D721Med (cell line): ENCODE data around the gene PRPF40B.
"Not testable (repeated sequence)": the region's sequence is repeated elsewhere in the genome, so short reads cannot be mapped to it uniquely, and the experiment has no call there.

Experiments used
- DNase-seq: peaks from one replicate; pipeline ENCODE4 v3.0.0; 2011; ENCODE audit warnings: low spot score; ENCODE audit not compliant: insufficient read length
- FAIRE-seq: peaks from 2 replicates; lab custom pipeline; 2011; peaks lifted over from hg19 to GRCh38; lab: Jason Lieb, UNC
- TF ChIP-seq, protein P1 (sequence below): IDR thresholded peaks from 2 replicates; pipeline ENCODE4 v1.5.1; 2012; ENCODE audit warnings: mild to moderate bottlenecking, control low read depth; ENCODE audit not compliant: insufficient read depth; ENCODE audit errors: missing control alignments

PRPF40B gene

DNA sequence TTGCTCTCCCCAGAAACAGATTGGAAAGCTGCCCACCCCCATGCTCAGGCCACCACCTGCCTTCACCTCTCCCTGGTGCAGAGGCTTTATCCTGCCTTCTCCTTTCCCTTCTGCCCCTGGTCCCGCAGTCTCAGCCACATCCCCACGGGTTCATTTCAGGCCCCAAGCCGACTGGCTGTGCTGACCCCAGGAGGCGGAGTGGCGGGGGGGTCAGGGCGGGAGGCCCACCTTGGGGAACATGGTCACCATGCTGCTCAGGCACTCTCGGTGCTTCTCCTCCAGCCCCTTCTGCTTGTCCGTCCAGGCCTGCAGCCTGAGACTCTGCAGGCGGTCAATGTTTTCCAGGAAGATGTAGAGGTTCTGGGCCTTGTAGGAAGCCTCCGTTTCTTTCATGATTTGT lies 24.8 kb upstream of the PRPF40B start:
- FAIRE-seq (no peak), DNase-seq (no peak)
- TF ChIP-seq, protein P1, sequence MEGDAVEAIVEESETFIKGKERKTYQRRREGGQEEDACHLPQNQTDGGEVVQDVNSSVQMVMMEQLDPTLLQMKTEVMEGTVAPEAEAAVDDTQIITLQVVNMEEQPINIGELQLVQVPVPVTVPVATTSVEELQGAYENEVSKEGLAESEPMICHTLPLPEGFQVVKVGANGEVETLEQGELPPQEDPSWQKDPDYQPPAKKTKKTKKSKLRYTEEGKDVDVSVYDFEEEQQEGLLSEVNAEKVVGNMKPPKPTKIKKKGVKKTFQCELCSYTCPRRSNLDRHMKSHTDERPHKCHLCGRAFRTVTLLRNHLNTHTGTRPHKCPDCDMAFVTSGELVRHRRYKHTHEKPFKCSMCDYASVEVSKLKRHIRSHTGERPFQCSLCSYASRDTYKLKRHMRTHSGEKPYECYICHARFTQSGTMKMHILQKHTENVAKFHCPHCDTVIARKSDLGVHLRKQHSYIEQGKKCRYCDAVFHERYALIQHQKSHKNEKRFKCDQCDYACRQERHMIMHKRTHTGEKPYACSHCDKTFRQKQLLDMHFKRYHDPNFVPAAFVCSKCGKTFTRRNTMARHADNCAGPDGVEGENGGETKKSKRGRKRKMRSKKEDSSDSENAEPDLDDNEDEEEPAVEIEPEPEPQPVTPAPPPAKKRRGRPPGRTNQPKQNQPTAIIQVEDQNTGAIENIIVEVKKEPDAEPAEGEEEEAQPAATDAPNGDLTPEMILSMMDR, result no peak

DNA sequence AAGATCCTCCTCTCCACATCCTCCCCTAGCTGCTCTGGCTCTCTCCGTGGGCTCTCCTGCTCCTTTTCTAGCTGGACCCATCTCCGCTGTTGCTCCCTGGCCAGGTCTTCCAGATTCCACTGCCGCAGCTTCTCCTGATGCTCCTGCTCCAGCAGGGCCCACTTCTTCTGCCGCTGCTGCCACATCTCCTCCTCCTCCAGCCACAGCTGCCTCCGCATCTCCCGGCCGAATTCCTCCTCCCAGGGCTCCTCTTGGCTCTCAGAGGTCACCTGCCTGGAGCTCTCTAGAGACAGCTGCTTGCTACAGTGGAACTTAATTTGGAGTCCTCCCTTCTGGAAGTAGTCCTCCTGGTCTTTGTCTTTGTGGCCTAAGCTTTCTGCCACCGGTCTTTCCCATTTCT lies 23.4 kb upstream of the PRPF40B start:
- FAIRE-seq (no peak), DNase-seq (no peak)
- TF ChIP-seq, protein P1, result no peak

DNA sequence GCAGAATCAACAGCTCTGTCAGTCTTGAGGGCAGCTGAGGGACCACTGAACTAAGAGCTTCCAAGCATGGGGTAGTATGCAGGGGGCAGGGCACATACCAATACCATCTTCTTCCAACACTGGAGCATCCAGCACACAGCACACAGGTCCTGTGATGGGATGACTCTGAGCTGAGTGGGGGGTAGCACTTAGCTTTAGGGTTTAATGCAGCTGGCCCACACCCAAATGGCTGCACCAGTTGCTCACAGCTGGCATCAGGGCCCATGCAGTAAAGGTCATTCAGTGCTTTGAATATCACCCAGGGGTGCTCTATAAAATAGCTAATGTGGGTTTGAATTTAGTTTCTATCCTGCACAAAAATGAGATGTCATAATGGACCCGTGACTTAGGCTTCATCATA lies 19.6 kb upstream of the PRPF40B start:
- TF ChIP-seq, protein P1, result no peak
- DNase-seq (no peak), FAIRE-seq (no peak)

DNA sequence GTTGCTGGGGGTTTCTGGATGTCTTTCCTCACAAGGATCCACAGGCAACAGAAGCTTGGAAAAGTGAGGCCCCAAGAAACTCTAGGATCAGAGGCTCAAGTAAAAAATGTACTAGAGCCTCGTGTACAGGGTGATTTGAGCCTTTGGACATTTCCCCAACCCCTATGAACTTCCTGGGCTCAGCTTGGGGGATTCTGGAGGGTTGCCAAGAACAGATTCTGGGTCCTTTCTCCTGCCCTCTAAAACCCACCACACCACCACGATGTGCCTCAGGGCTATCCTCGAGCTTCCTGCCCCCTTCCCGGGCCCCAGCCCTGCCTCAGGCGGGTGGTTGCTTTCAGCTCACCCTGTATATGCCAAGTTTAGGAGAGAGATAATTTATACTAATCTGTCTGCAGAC lies 18.5 kb upstream of the PRPF40B start:
- TF ChIP-seq, protein P1, result no peak
- FAIRE-seq, result no peak

DNA sequence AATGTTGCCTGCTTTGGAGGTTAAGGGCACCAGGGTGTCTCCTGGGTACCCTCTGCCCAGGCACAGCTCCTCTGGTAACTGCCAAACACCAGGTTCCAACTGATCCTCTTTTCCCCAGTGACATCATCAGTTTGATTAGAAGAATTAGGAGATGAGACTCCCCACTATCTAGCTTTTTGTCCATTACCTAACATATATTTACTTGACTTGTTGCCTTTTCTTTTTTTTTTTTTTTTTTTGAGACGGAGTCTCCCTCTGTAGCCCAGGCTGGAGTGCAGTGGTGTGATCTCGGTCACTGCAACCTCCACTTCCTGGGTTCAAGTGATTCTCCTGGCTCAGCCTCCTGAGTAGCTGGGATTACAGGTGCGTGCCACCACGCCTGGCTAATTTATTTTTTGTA lies 17.8 kb upstream of the PRPF40B start, which contains the start of gene FAM186B:
FAM186B (minus strand) TSS at position 101 of the 400 bp plus-strand sequence. CDS start 162 bp downstream, outside the sequence.
- FAIRE-seq, DNase-seq: not testable (repeated sequence)

More for the DNA sequence above, 18.5 kb upstream of the PRPF40B start:
- no peak for DNase-seq

DNA sequence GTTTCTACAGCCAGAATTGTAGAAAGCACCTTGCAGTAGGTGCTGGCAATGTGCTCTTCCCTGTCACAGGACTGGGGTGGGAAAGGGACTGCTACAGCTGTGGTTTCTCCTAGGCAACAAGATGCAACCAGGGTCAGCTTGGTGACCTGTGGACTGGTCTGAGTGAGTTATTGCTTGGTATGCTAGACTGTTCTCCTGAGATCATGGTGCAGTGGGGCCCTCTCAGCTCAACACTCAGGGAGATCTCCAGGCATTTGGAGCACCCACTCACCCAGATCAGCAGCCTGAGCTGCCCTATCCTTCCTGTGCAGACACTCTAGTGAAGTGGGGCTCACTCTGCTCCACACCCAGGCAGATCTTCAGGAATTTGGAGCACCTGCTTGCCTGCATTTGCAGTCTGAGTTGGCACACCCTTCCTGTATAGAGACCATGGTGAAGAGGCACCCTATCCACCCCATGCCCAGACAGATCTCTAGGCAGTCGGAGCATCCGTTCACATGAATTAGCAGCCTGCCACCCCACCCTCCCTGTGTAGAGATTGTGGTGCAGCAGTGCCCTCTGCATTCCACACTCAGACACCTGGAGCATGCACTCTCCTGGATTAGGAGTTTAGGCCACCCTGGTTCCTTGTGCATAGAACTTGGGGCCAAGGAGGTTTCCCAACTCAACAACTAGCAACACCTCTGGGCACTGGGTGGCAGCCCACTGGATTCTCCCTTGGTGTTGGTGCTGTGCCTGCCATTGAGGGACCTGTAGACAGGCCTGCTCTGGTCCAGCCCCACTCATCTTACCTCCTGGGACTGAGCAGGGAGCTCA lies 14.1 kb upstream of the PRPF40B start:
- no peak for FAIRE-seq
- TF ChIP-seq, protein P1, result no peak

DNA sequence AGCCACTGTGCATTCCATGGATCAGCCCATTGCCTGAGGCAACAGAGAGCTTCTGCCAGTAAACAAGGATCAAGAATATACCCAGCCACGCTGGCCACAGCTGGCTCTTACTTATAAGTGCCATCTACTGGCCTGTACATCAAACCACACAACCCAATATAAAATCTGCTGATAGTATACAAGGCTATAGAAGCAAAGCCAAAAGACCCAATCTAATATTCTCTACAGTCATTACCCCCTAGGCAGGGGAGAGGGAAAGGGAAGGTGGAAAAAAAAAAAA lies 13.5 kb upstream of the PRPF40B start:
- DNase-seq (no peak), FAIRE-seq (no peak)
- TF ChIP-seq, protein P1, result no peak

More for the DNA sequence above, 14.1 kb upstream of the PRPF40B start:
- DNase-seq, result no peak

DNA sequence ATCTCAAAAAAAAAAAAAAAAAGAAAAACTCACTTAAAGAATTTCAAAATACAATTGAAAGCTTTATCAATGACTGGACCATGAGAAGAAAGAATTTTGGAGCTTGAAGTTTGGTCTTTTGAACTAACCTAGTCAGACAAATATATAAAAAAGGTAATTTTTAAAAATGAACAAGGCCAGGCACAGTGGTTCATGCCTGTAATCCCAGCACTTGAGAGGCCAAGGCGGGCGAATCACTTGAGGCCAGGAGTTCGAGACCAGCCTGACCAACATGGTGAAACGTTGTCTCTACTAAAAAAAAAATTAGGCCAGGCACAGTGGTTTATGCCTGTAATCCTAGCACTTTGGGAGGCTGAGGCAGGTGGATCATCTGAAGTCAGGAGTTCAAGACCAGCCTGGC lies 12.6 kb upstream of the PRPF40B start:
- not testable (repeated sequence) for FAIRE-seq, DNase-seq
